HepG2 (cell line): ENCODE measurements around the gene UBE2N.

ENCODE experiments used
- IRF2 ChIP-seq: IDR thresholded peaks from 2 replicates; pipeline ENCODE4 v1.6.1; 2018; ENCODE audit warnings: missing genetic modification reagents, missing compliant biosample characterization
- KDM4B ChIP-seq: sonication (generic); formaldehyde crosslinking; IDR thresholded peaks from 2 replicates; pipeline ENCODE4 v1.4.0; 2020; ENCODE audit warnings: missing genetic modification reagents
- ONECUT2 ChIP-seq: sonication (generic); formaldehyde crosslinking; IDR thresholded peaks from 2 replicates; pipeline ENCODE4 v1.4.0; 2020; ENCODE audit warnings: missing genetic modification reagents
- POLR2AphosphoS5 ChIP-seq: IDR thresholded peaks from 2 replicates; pipeline ENCODE4 v1.6.1; 2012; ENCODE audit warnings: low read depth, low read length
- RELA ChIP-seq: sonication (generic); formaldehyde crosslinking; IDR thresholded peaks from 2 replicates; pipeline ENCODE4 v1.4.0; 2020; ENCODE audit warnings: missing genetic modification reagents
- SP4 ChIP-seq: sonication (generic); formaldehyde crosslinking; IDR thresholded peaks from 2 replicates; pipeline ENCODE4 v1.8.1; 2023; ENCODE audit warnings: mild to moderate bottlenecking, missing genetic modification reagents
- SUZ12 ChIP-seq: fragments of 150-350 bp; IDR thresholded peaks from 2 replicates; pipeline ENCODE4 v1.6.1; 2014; ENCODE audit warnings: low read depth, low read length
- YY1 ChIP-seq: IDR thresholded peaks from 2 replicates; pipeline ENCODE4 v1.6.1; 2011; ENCODE audit warnings: low read length, low read depth, moderate library complexity, mild to moderate bottlenecking; ENCODE audit not compliant: insufficient read depth, insufficient replicate concordance
- ZNF260 ChIP-seq: sonication (generic); formaldehyde crosslinking; IDR thresholded peaks from 2 replicates; pipeline ENCODE4 v1.4.0; 2020; ENCODE audit warnings: missing genetic modification reagents, low read depth, mild to moderate bottlenecking, borderline replicate concordance
- ZNF496 ChIP-seq: sonication (generic); formaldehyde crosslinking; IDR thresholded peaks from 2 replicates; pipeline ENCODE4 v1.8.1; 2023; ENCODE audit warnings: mild to moderate bottlenecking, moderate library complexity, missing genetic modification reagents; ENCODE audit not compliant: insufficient replicate concordance
- ZNF501 ChIP-seq: sonication (generic); formaldehyde crosslinking; IDR thresholded peaks from 2 replicates; pipeline ENCODE4 v1.5.1; 2020; ENCODE audit warnings: mild to moderate bottlenecking, moderate library complexity, missing genetic modification reagents
- ZSCAN29 ChIP-seq: sonication (generic); formaldehyde crosslinking; conservative IDR thresholded peaks from 2 replicates; pipeline ENCODE4 v1.4.0; 2020; ENCODE audit warnings: mild to moderate bottlenecking, missing genetic modification reagents
- TF ChIP-seq, protein P1 (sequence below): sonication (generic); formaldehyde crosslinking; IDR thresholded peaks from 2 replicates; pipeline ENCODE4 v1.4.0; 2020; ENCODE audit warnings: mild to moderate bottlenecking, missing genetic modification reagents, borderline replicate concordance
- TF ChIP-seq, protein P2 (sequence below): sonication (generic); formaldehyde crosslinking; IDR thresholded peaks from 2 replicates; pipeline ENCODE4 v1.4.0; 2020; ENCODE audit warnings: missing genetic modification reagents, borderline replicate concordance

DNA sequence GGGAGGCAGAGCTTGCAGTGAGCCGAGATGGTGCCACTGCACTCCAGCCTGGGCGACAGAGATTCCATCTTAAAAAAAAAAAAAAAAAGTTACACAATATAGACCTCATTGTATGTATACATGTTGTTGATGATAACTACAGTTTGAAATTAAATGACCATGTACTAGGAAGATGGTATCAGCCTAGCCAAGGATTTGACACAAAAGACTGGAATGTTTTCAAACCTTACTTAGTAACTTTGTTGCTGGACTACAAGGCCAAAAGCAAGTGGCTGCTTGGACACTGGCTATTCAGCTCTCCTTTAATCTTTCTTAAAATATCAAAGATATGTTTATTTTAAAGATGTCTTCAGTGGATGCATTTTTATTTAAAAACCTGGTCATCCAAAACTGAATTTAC, 82.9 kb downstream of the UBE2N start:
- no peak for TF ChIP-seq SUZ12
- TF ChIP-seq, protein P1, sequence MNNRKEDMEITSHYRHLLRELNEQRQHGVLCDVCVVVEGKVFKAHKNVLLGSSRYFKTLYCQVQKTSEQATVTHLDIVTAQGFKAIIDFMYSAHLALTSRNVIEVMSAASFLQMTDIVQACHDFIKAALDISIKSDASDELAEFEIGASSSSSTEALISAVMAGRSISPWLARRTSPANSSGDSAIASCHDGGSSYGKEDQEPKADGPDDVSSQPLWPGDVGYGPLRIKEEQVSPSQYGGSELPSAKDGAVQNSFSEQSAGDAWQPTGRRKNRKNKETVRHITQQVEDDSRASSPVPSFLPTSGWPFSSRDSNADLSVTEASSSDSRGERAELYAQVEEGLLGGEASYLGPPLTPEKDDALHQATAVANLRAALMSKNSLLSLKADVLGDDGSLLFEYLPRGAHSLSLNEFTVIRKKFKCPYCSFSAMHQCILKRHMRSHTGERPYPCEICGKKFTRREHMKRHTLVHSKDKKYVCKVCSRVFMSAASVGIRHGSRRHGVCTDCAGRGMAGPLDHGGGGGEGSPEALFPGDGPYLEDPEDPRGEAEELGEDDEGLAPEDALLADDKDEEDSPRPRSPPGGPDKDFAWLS (CRISPR knock-in tag), result no peak
- no peak for TF ChIP-seq YY1
- TF ChIP-seq SP4, result no peak
- no peak for TF ChIP-seq ONECUT2 (CRISPR knock-in tag)
- no peak for TF ChIP-seq IRF2
- TF ChIP-seq RELA (CRISPR knock-in tag), result no peak
- TF ChIP-seq POLR2AphosphoS5, result no peak
- TF ChIP-seq ZNF260, result no peak
- no peak for TF ChIP-seq ZSCAN29 (CRISPR knock-in tag)
- TF ChIP-seq, protein P2, sequence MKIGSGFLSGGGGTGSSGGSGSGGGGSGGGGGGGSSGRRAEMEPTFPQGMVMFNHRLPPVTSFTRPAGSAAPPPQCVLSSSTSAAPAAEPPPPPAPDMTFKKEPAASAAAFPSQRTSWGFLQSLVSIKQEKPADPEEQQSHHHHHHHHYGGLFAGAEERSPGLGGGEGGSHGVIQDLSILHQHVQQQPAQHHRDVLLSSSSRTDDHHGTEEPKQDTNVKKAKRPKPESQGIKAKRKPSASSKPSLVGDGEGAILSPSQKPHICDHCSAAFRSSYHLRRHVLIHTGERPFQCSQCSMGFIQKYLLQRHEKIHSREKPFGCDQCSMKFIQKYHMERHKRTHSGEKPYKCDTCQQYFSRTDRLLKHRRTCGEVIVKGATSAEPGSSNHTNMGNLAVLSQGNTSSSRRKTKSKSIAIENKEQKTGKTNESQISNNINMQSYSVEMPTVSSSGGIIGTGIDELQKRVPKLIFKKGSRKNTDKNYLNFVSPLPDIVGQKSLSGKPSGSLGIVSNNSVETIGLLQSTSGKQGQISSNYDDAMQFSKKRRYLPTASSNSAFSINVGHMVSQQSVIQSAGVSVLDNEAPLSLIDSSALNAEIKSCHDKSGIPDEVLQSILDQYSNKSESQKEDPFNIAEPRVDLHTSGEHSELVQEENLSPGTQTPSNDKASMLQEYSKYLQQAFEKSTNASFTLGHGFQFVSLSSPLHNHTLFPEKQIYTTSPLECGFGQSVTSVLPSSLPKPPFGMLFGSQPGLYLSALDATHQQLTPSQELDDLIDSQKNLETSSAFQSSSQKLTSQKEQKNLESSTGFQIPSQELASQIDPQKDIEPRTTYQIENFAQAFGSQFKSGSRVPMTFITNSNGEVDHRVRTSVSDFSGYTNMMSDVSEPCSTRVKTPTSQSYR (CRISPR knock-in tag), result no peak
- no peak for TF ChIP-seq ZNF496 (CRISPR knock-in tag)
- TF ChIP-seq ZNF501 (CRISPR knock-in tag), result no peak
- TF ChIP-seq KDM4B, result no peak
